Measurements from ENCODE around the gene SETD3.

The SETD3 gene

GRCh38 chr14:99422228-99423010, 58.2 kb downstream of the SETD3 start:
- Mint-ChIP-seq H3K27ac (no peak overlapping the region), H3K36me3 (peaks cover 16% of the 10 kb centered on the region), H3K9me3 (no peaks in the 10 kb centered on the region), H3K27me3 (no peaks in the 10 kb centered on the region), H3K4me1 (peaks cover 12% of the 10 kb centered on the region), H3K4me3 (no peak overlapping the region)
- no peak for DNase-seq
- CTCF ChIA-PET: interaction anchor here (0.5 to 1.2 kb wide), 2 partner anchors 29 to 172 kb away, joined by 3 to 4 read pairs; no protein-coding TSS in a partner anchor

GRCh38 chr14:99420711-99421110, 59.9 kb downstream of the SETD3 start:
- peaks cover 8% of the 10 kb centered on the region for H3K4me1 Mint-ChIP-seq
- H3K27ac Mint-ChIP-seq: peak overlapping the region; percentile 58
- no peak overlapping the region for H3K4me3 Mint-ChIP-seq
- CTCF ChIA-PET: no interaction called here
- no peak for DNase-seq
- no peaks in the 10 kb centered on the region for H3K27me3 Mint-ChIP-seq
- H3K36me3 Mint-ChIP-seq: peaks cover 13% of the 10 kb centered on the region
- no peaks in the 10 kb centered on the region for H3K9me3 Mint-ChIP-seq

GRCh38 chr14:99419905-99420304, 60.8 kb downstream of the SETD3 start:
- CTCF ChIA-PET: no interaction called here
- H3K36me3 Mint-ChIP-seq: peaks cover 16% of the 10 kb centered on the region
- H3K4me3 Mint-ChIP-seq: no peak overlapping the region
- DNase-seq: no peak
- H3K9me3 Mint-ChIP-seq: no peaks in the 10 kb centered on the region
- no peaks in the 10 kb centered on the region for H3K27me3 Mint-ChIP-seq
- peaks cover 13% of the 10 kb centered on the region for H3K4me1 Mint-ChIP-seq
- H3K27ac Mint-ChIP-seq: no peak overlapping the region

GRCh38 chr14:99418242-99418641, 62.4 kb downstream of the SETD3 start:
- Mint-ChIP-seq H3K4me3 (no peak overlapping the region), H3K9me3 (no peaks in the 10 kb centered on the region), H3K27me3 (no peaks in the 10 kb centered on the region), H3K4me1 (peaks cover 11% of the 10 kb centered on the region), H3K27ac (no peak overlapping the region), H3K36me3 (peaks cover 10% of the 10 kb centered on the region)
- DNase-seq: no peak
- CTCF ChIA-PET: interaction anchor here (2.1 kb wide), 1 partner anchor 30 kb away, joined by 10 read pairs; no protein-coding TSS in a partner anchor

GRCh38 chr14:99416909-99417308, 63.8 kb downstream of the SETD3 start:
- Mint-ChIP-seq H3K27me3 (no peaks in the 10 kb centered on the region), H3K9me3 (no peaks in the 10 kb centered on the region), H3K4me3 (no peak overlapping the region), H3K27ac (no peak overlapping the region), H3K36me3 (peaks cover 19% of the 10 kb centered on the region), H3K4me1 (peaks cover 16% of the 10 kb centered on the region)
- CTCF ChIA-PET: interaction anchor here (1.1 to 3.7 kb wide), 7 partner anchors 10 to 97 kb away, joined by 3 to 28 read pairs (median 4); no protein-coding TSS in a partner anchor
- no peak for DNase-seq

- no peak overlapping the region for H3K27ac Mint-ChIP-seq
- DNase-seq: peak; percentile 77
- CTCF ChIA-PET: interaction anchor here (0.6 to 3.7 kb wide), 16 partner anchors 9 to 274 kb away, joined by 3 to 28 read pairs (median 3); partner anchors contain the start of genes CCNK and SETD3
- no peaks in the 10 kb centered on the region for H3K27me3 Mint-ChIP-seq
- H3K9me3 Mint-ChIP-seq: no peaks in the 10 kb centered on the region
- H3K4me1 Mint-ChIP-seq: peaks cover 16% of the 10 kb centered on the region
- H3K36me3 Mint-ChIP-seq: peaks cover 19% of the 10 kb centered on the region
- H3K4me3 Mint-ChIP-seq: no peak overlapping the region
These were observed 65.0 kb downstream of the SETD3 start for GRCh38 chr14:99415496-99416281.

GRCh38 chr14:99413911-99414310, 66.7 kb downstream of the SETD3 start:
- H3K36me3 Mint-ChIP-seq: peaks cover 27% of the 10 kb centered on the region
- H3K4me3 Mint-ChIP-seq: no peak overlapping the region
- H3K4me1 Mint-ChIP-seq: peaks cover 16% of the 10 kb centered on the region
- H3K27ac Mint-ChIP-seq: no peak overlapping the region
- CTCF ChIA-PET: interaction anchor here (0.8 to 3.7 kb wide), 4 partner anchors 19 to 94 kb away, joined by 3 to 28 read pairs (median 6); no protein-coding TSS in a partner anchor
- no peaks in the 10 kb centered on the region for H3K27me3 Mint-ChIP-seq
- H3K9me3 Mint-ChIP-seq: no peaks in the 10 kb centered on the region
- DNase-seq: no peak

- Mint-ChIP-seq H3K4me3 (no peak overlapping the region), H3K27me3 (no peaks in the 10 kb centered on the region), H3K4me1 (peaks cover 12% of the 10 kb centered on the region), H3K36me3 (peaks cover 25% of the 10 kb centered on the region), H3K9me3 (no peaks in the 10 kb centered on the region), H3K27ac (no peak overlapping the region)
- CTCF ChIA-PET: interaction anchor here (0.8 to 2.3 kb wide), 3 partner anchors 18 to 25 kb away, joined by 3 to 10 read pairs (median 3); no protein-coding TSS in a partner anchor
- no peak for DNase-seq
These were observed 67.5 kb downstream of the SETD3 start for GRCh38 chr14:99413172-99413571.

- no peaks in the 10 kb centered on the region for H3K27me3 Mint-ChIP-seq
- H3K4me3 Mint-ChIP-seq: no peak overlapping the region
- no peak for DNase-seq
- peaks cover 10% of the 10 kb centered on the region for H3K4me1 Mint-ChIP-seq
- CTCF ChIA-PET: interaction anchor here (1.4 to 2.9 kb wide), 2 partner anchors 20 to 92 kb away, joined by 3 to 13 read pairs; no protein-coding TSS in a partner anchor
- peaks cover 29% of the 10 kb centered on the region for H3K36me3 Mint-ChIP-seq
- H3K9me3 Mint-ChIP-seq: no peaks in the 10 kb centered on the region
- H3K27ac Mint-ChIP-seq: no peak overlapping the region
These were observed 68.3 kb downstream of the SETD3 start for GRCh38 chr14:99412117-99413061.

GRCh38 chr14:99410019-99410418, 70.6 kb downstream of the SETD3 start:
- Mint-ChIP-seq H3K27ac (no peak overlapping the region), H3K36me3 (peaks cover 33% of the 10 kb centered on the region), H3K9me3 (no peaks in the 10 kb centered on the region), H3K27me3 (no peaks in the 10 kb centered on the region), H3K4me1 (peaks cover 5% of the 10 kb centered on the region), H3K4me3 (no peak overlapping the region)
- no peak for DNase-seq
- CTCF ChIA-PET: interaction anchor here (2.9 kb wide), 1 partner anchor 18 kb away, joined by 13 read pairs; no protein-coding TSS in a partner anchor

GRCh38 chr14:99408971-99409289, 71.7 kb downstream of the SETD3 start:
- H3K9me3 Mint-ChIP-seq: no peaks in the 10 kb centered on the region
- peaks cover 42% of the 10 kb centered on the region for H3K36me3 Mint-ChIP-seq
- no peak overlapping the region for H3K27ac Mint-ChIP-seq
- peaks cover 5% of the 10 kb centered on the region for H3K4me1 Mint-ChIP-seq
- no peak overlapping the region for H3K4me3 Mint-ChIP-seq
- DNase-seq: no peak
- no peaks in the 10 kb centered on the region for H3K27me3 Mint-ChIP-seq
- CTCF ChIA-PET: interaction anchor here (0.7 to 0.9 kb wide), 2 partner anchors 20 to 479 kb away, joined by 3 read pairs; no protein-coding TSS in a partner anchor

GRCh38 chr14:99408286-99408970, 72.2 kb downstream of the SETD3 start:
- H3K4me1 Mint-ChIP-seq: peaks cover 5% of the 10 kb centered on the region
- no peaks in the 10 kb centered on the region for H3K27me3 Mint-ChIP-seq
- CTCF ChIA-PET: interaction anchor here (0.7 to 0.9 kb wide), 3 partner anchors 15 to 479 kb away, joined by 3 read pairs; no protein-coding TSS in a partner anchor
- H3K4me3 Mint-ChIP-seq: no peak overlapping the region
- H3K9me3 Mint-ChIP-seq: no peaks in the 10 kb centered on the region
- DNase-seq: no peak
- peaks cover 45% of the 10 kb centered on the region for H3K36me3 Mint-ChIP-seq
- no peak overlapping the region for H3K27ac Mint-ChIP-seq

GRCh38 chr14:99407416-99407815, 73.2 kb downstream of the SETD3 start:
- Mint-ChIP-seq H3K36me3 (peaks cover 51% of the 10 kb centered on the region), H3K27ac (no peak overlapping the region)

More at GRCh38 chr14:99407416-99407815, 73.2 kb downstream of the SETD3 start:
- CTCF ChIA-PET: interaction anchor here (0.6 to 1.9 kb wide), 4 partner anchors 8 to 18 kb away, joined by 3 to 9 read pairs (median 4); no protein-coding TSS in a partner anchor
- Mint-ChIP-seq H3K9me3 (no peaks in the 10 kb centered on the region), H3K27me3 (no peaks in the 10 kb centered on the region), H3K4me1 (peaks cover 5% of the 10 kb centered on the region), H3K4me3 (no peak overlapping the region)
- DNase-seq: no peak

Measured in activated naive CD4-positive, alpha-beta T cell treated with anti-CD3 and anti-CD28 coated beads, Interleukin-2, amount 10 ng/mL, durations not matched to agents 7 days and 5 days (primary cell).